ENCODE data around the gene CRACDL.

GRCh38 chr2:98763209-98763951 is 172.6 kb downstream of the CRACDL start:
- TF ChIP-seq CTCF (optimal IDR thresholded peaks at IDR 0.05 in 1 of 3, IDR thresholded peaks at IDR 0.05 in 1 of 3, conservative IDR thresholded peaks at IDR 0.05 in 1 of 3; ENCODE audit: extremely low read depth in 1 of 3, insufficient read depth in 2 of 3, low read length in 3 of 3), result no peak
- no peak for TF ChIP-seq EZH2 (IDR thresholded peaks at IDR 0.05; ENCODE audit: low read length)

Measured in keratinocyte (primary cell).